Epithelial cell of proximal tubule (primary cell): Measurements from ENCODE around the gene FRZB. TPM values are rescaled to one million over a fixed set of nuclear protein-coding genes. Genes with fewer than 3 reads are reported as not detected.

Experiments used
- DNase-seq: peaks from one replicate; pipeline ENCODE4 v3.0.0-alpha.2; 2011; ENCODE audit warnings: low read depth
- H3K4me3 ChIP-seq: 2 replicates; pipeline ENCODE4 v1.5.1; 2011; ENCODE audit warnings: low read depth, mild to moderate bottlenecking, low read length
- total RNA-seq: library from RNA; depleted of rRNA; stranded (reverse); fragments of >200 nt; gene quantifications from 2 replicates; pipeline ENCODE4 v1.2.3, GENCODE V29; 2015
- TF ChIP-seq, protein P1 (sequence below): conservative IDR thresholded peaks from 2 replicates; pipeline ENCODE4 v1.5.1; 2012; ENCODE audit warnings: low read depth, mild to moderate bottlenecking, low read length

The FRZB gene
- total RNA-seq, 1 donor from 2014 or later = not detected

DNA sequence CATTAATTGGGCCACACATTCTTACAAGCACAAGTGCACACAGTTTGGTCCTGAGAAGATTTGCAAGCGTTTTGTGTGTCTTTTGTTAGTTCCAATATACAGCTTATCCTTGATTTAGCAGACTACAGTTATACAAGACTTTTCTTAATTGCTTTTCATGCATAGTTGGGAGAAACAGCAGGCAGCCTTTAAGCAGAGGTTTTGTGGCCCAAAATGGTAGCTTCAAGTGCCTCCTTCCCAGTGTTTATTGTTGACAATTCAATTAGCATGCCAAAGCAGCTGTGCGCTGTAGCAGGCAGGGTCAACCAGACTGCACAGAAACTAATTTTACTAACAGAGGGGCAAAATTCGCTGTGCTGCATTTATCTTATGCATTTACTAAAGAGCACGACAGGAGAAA lies 47.5 kb downstream of the FRZB start:
- DNase-seq = no peak
- TF ChIP-seq, protein P1, sequence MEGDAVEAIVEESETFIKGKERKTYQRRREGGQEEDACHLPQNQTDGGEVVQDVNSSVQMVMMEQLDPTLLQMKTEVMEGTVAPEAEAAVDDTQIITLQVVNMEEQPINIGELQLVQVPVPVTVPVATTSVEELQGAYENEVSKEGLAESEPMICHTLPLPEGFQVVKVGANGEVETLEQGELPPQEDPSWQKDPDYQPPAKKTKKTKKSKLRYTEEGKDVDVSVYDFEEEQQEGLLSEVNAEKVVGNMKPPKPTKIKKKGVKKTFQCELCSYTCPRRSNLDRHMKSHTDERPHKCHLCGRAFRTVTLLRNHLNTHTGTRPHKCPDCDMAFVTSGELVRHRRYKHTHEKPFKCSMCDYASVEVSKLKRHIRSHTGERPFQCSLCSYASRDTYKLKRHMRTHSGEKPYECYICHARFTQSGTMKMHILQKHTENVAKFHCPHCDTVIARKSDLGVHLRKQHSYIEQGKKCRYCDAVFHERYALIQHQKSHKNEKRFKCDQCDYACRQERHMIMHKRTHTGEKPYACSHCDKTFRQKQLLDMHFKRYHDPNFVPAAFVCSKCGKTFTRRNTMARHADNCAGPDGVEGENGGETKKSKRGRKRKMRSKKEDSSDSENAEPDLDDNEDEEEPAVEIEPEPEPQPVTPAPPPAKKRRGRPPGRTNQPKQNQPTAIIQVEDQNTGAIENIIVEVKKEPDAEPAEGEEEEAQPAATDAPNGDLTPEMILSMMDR = no peak
- no peak overlapping the region for H3K4me3 ChIP-seq

DNA sequence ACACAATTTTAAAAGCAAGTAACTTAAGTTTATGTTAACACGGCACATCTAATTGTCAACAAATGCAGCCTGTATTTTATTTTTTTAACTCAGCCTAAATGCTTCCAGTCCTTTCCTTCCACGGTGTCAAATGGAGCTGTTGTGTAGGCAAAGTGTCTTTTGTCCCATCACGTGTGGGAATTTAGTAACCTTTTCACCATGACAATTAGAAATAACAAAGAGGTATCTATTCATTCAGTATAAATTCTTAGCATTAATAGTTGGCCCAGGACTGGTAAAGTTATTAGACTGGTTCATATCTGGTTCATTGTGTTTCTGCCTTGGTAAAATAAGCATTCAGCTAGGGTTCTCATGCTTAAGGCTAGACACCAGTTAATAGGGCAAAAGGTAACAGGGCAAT lies 47.9 kb downstream of the FRZB start:
- no peak for DNase-seq
- no peak overlapping the region for H3K4me3 ChIP-seq
- TF ChIP-seq, protein P1 = no peak

DNA sequence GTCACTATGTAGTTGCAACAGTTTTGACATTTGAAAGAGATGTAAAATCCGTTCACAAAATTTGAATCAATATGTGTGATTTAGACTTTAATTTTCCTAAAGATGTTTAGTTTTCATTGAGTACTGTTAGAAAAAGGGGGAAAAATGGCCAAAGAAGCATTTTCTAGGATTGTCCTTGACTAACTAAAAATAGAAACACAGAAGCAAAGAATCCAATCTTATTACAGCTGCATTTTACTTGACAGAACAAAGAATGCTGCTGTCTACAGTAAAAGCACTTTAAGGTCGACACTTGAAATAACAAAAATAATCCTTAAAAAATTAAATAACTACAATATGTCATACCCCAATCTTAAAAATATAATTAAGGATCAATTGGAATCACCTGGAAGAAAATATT lies 48.9 kb downstream of the FRZB start:
- H3K4me3 ChIP-seq = no peak overlapping the region
- no peak for DNase-seq
- TF ChIP-seq, protein P1 = no peak

DNA sequence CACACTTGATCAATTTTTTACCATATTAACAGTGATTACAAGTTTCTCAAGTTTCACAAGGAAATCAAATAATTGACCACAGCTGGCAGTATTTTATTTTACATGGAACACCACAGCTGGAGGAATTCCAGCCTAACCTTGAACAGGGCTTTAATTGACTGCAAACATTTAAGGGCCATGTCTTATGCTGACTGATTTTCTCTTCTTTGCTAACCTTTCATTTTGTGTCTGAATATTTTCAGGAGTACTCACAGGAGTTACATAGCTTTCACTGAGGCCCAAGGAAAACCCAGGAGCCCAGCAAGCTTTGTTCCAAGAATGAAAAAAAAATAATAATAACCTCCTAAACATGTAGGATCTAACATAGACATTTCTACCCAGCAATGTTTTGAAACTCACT lies 49.6 kb downstream of the FRZB start:
- no peak overlapping the region for H3K4me3 ChIP-seq
- TF ChIP-seq, protein P1 = no peak
- DNase-seq = no peak

DNA sequence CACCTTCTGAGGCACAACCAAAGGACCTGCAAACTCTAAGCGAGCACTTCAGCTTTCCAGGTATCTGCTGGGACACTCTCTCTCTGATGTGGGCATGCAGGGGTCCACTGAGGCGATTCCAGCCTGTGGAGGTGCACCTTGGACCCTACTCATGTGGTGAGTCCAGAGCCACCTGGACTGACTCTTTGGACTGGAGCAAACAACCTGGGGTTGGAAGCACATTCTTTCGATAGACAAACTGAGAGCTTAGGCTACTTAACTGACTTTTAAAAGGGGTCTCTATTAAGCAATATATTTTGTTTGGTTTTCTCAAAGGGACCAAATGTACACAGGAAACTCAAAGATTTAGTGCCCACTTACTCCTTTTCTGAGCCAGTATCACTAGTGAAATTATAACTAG lies 51.6 kb downstream of the FRZB start:
- TF ChIP-seq, protein P1 = no peak

DNA sequence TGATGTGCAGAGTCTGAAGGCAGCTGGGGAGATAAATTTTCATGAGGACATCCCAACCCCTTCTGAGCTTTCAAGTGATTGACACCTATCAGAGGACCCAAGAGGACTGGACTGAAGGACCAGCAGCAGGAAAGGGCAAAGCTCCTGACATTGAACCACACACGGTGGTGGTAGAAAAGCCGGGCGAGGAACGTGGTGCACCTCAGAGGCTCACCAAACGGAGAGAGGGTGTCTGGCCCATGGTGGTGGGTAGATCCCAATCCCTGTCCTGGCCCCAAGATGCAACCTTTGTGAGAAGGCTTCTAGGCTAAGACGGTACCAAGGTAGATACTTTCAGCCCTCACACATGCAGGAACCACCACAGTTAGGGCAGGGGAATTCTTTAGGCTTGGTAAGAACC lies 52.1 kb downstream of the FRZB start:
- no peak for DNase-seq
- TF ChIP-seq, protein P1 = no peak
- no peak overlapping the region for H3K4me3 ChIP-seq

More for the DNA sequence above, 51.6 kb downstream of the FRZB start:
- H3K4me3 ChIP-seq = no peak overlapping the region
- no peak for DNase-seq

DNA sequence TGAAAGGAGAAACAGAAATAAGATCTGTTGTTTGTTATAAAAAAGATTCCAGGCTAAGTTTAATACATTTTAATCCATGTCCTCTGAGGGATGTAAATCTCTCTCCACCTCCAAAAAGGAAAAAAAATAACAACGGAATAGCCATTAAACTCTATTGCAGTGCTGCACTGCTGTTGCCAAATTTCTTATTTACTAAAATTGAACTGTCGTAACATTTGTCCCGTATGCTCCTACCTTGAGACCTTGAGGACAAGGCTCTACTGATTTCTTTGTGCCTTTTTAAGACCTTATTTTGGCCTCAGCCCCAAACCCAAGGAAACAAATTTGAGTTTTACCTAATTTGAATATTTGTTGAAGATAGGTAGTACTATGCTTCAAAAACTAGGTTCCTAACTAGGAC lies 56.4 kb downstream of the FRZB start:
- H3K4me3 ChIP-seq = no peak overlapping the region
- no peak for DNase-seq
- TF ChIP-seq, protein P1 = no peak
